Endothelial cell of umbilical vein (primary cell): Measurements from ENCODE around the gene GIGYF2. TPM values are rescaled to one million over a fixed set of nuclear protein-coding genes. Genes with fewer than 3 reads are reported as not detected.

Experiments
- BruUV-seq: library from RNA; stranded (reverse); fragments of 400-500 nt; replicated peaks from 2 replicates; lab custom pipeline; 2021; lab: Mats Ljungman, UMichigan
- CTCF ChIA-PET: fragments of 300-600, 350-600 bp; sonication (Branson Sonifier 250); formaldehyde crosslinking; loops from one replicate; lab custom pipeline; 2021; ENCODE audit warnings: antibody characterized with exemption, inconsistent platforms; lab: Charles Lee
- POLR2A ChIA-PET: fragments of 300-600, 350-600 bp; sonication (Branson Sonifier 250); formaldehyde crosslinking; loops from one replicate; lab custom pipeline; 2021; ENCODE audit warnings: antibody characterized with exemption, inconsistent platforms; lab: Charles Lee
- DNase-seq: peaks from one replicate; pipeline ENCODE4 v3.0.0-alpha.2; 2011; ENCODE audit warnings: low read depth, low spot score
- FAIRE-seq: peaks from 2 replicates; lab custom pipeline; 2011; peaks lifted over from hg19 to GRCh38; lab: Jason Lieb, UNC
- H2AFZ ChIP-seq: 2 replicates; pipeline ENCODE4 v1.6.0; 2012; ENCODE audit warnings: low read depth, low read length, control low read depth, inconsistent platforms
- H3K27ac ChIP-seq: 2 replicates; pipeline ENCODE4 v1.5.1; 2011; ENCODE audit warnings: low read depth, mild to moderate bottlenecking, control low read depth, low read length, moderate library complexity; ENCODE audit not compliant: insufficient read depth
- H3K27me3 ChIP-seq, 2 experiments: 2 replicates each; pipeline versions ENCODE4 v1.6.0 to v1.6.1; 2011; ENCODE audit warnings: low read length in 2 of 2, mixed read lengths in 1 of 2; ENCODE audit not compliant: control insufficient read depth in 2 of 2, insufficient read depth in 2 of 2
- H3K36me3 ChIP-seq, 2 experiments: 2 replicates in 1 of 2; 3 replicates in 1 of 2; pipeline ENCODE4 v1.5.1; 2011; ENCODE audit warnings: low read length in 2 of 2, mild to moderate bottlenecking in 1 of 2, moderate library complexity in 1 of 2; ENCODE audit not compliant: control insufficient read depth in 2 of 2, insufficient read depth in 2 of 2; ENCODE audit errors: extremely low read depth in 1 of 2
- H3K4me1 ChIP-seq: 3 replicates; pipeline ENCODE4 v1.5.1; 2011; ENCODE audit warnings: mild to moderate bottlenecking, low read length; ENCODE audit not compliant: control insufficient read depth, insufficient read depth; ENCODE audit errors: extremely low read depth
- H3K4me2 ChIP-seq: 2 replicates; pipeline ENCODE4 v1.6.1; 2011; ENCODE audit warnings: low read length, control low read depth, mixed read lengths; ENCODE audit not compliant: insufficient read depth
- H3K4me3 ChIP-seq, 3 experiments: fragments of 200-600 bp in 1 of 3; sonication (generic), shearing (Covaris generic) in 1 of 3; replicated peaks in 1 of 3; 2 replicates each; pipeline ENCODE4 v1.5.1; 2011 to 2016; ENCODE audit warnings: control low read depth in 3 of 3, low read length in 3 of 3, mild to moderate bottlenecking in 2 of 3, inconsistent platforms in 1 of 3, low read depth in 1 of 3, moderate library complexity in 1 of 3; ENCODE audit not compliant: insufficient read depth in 1 of 3
- H3K79me2 ChIP-seq: 2 replicates; pipeline ENCODE4 v1.6.0; 2012; ENCODE audit warnings: low read length, inconsistent platforms; ENCODE audit not compliant: control insufficient read depth, insufficient read depth
- H3K9ac ChIP-seq: replicated peaks from 2 replicates; pipeline ENCODE3; 2011; ENCODE audit warnings: low read length, control low read depth; ENCODE audit not compliant: insufficient read depth; ENCODE audit errors: extremely low read depth
- H3K9me1 ChIP-seq: replicated peaks from 3 replicates; pipeline ENCODE4 v1.6.0; 2011; ENCODE audit warnings: mild to moderate bottlenecking, low read length; ENCODE audit not compliant: control insufficient read depth, insufficient read depth; ENCODE audit errors: extremely low read depth
- H3K9me3 ChIP-seq: replicated peaks from 2 replicates; pipeline ENCODE4 v1.5.1; 2012; ENCODE audit warnings: low read length, inconsistent platforms; ENCODE audit not compliant: control insufficient read depth, insufficient read depth
- H4K20me1 ChIP-seq: replicated peaks from 2 replicates; pipeline ENCODE3; 2011; ENCODE audit warnings: mild to moderate bottlenecking, low read length; ENCODE audit not compliant: control insufficient read depth, insufficient read depth; ENCODE audit errors: extremely low read depth
- EZH2 ChIP-seq: IDR thresholded peaks from 2 replicates; pipeline ENCODE4 v1.6.1; 2012; ENCODE audit warnings: borderline replicate concordance, low read depth, mild to moderate bottlenecking, moderate library complexity, low read length, inconsistent platforms; ENCODE audit not compliant: severe bottlenecking
- FOS ChIP-seq: IDR thresholded peaks from 2 replicates; pipeline ENCODE4 v1.6.1; 2011; ENCODE audit warnings: mild to moderate bottlenecking, low read length, moderate library complexity, borderline replicate concordance; ENCODE audit not compliant: insufficient read depth
- GATA2 ChIP-seq: IDR thresholded peaks from 2 replicates; pipeline ENCODE4 v1.7.0; 2011; ENCODE audit warnings: low read depth, mild to moderate bottlenecking, moderate library complexity, mixed read lengths, low read length; ENCODE audit not compliant: insufficient read length, insufficient read depth
- JUN ChIP-seq: IDR thresholded peaks from 2 replicates; pipeline ENCODE4 v1.6.1; 2011; ENCODE audit warnings: borderline replicate concordance, low read depth; ENCODE audit not compliant: insufficient read length, insufficient read depth
- MYC ChIP-seq: IDR thresholded peaks from one replicate; pipeline ENCODE4 v1.6.1; 2011; ENCODE audit warnings: mild to moderate bottlenecking, low read depth, low read length
- POLR2A ChIP-seq: IDR thresholded peaks from 2 replicates; pipeline ENCODE4 v1.6.1; 2012; ENCODE audit warnings: low read depth, mild to moderate bottlenecking, control low read depth, low read length
- POLR2AphosphoS5 ChIP-seq: IDR thresholded peaks from 2 replicates; pipeline ENCODE4 v1.6.1; 2012; ENCODE audit warnings: low read depth, mild to moderate bottlenecking, control low read depth, low read length, moderate library complexity; ENCODE audit not compliant: insufficient read depth
- dilution Hi-C: fragments of 300-500 bp; cut with MboI; formaldehyde crosslinking; loops from one replicate; pipeline ENCODE4 v1.15.0; 2019; ENCODE audit warnings: low sequenced_read_pairs; ENCODE audit not compliant: extremely low pct_ligation_motif_present
- intact Hi-C: fragments of 100-400 bp; cut with micrococcal nuclease; formaldehyde crosslinking; loops from one replicate; pipeline ENCODE4 v1.10.0; 2022
- polyA plus RNA-seq, 4 experiments: library from polyadenylated mRNA; depleted of rRNA in 3 of 4; stranded (reverse) in 3 of 4; unstranded in 1 of 4; fragments of >200 nt; gene quantifications; 2 replicates each; pipeline versions ENCODE4 v1.2.1 to v1.2.3, GENCODE V29; 2011 to 2012; ENCODE audit warnings: missing spikeins in 1 of 4
- total RNA-seq: library from RNA; stranded (reverse); gene quantifications from 2 replicates; pipeline ENCODE4 v1.2.3, GENCODE V29; 2021
- TF ChIP-seq, protein P1 (sequence below): IDR thresholded peaks from 2 replicates; pipeline ENCODE4 v1.6.1; 2011; ENCODE audit not compliant: insufficient read depth, insufficient read length
- TF ChIP-seq, protein P2 (sequence below), 2 donors: IDR thresholded peaks; 1 replicate in 1 of 2; 2 replicates in 1 of 2; pipeline ENCODE4 v1.5.1; 2011; ENCODE audit warnings: low read length in 2 of 2, mild to moderate bottlenecking in 2 of 2, moderate library complexity in 2 of 2, control low read depth in 1 of 2, inconsistent platforms in 1 of 2, low read depth in 1 of 2; ENCODE audit not compliant: insufficient read depth in 1 of 2; ENCODE audit errors: extremely low read depth in 1 of 2

GIGYF2 gene
- total and polyA plus RNA-seq, 2 donors (not counting 3 experiments of a cell fraction or from before 2014, with no cell fraction given) = 22.9 to 56.4 TPM

DNA sequence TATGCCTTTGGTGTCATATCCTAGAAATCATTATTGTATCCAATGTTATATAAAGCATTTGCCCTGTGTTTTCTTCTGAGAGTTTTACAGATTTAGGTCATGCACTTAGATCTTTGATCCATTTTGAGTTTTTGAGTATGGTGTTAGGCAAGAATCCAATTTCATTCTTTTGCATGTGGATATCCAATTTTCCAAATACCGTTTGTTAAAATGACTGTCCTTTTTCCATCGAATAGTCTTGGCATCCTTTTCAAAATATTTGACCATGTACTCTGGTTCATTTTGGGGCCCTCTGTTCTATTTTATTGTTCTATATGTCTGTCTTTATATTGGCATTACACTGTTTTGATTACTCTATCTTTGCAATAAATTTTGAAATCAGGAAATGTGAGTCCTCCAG is 103.0 kb downstream of the GIGYF2 start:
- POLR2A ChIA-PET = no interaction called here
- intact Hi-C loops = no loop called here
- no peaks in the 10 kb centered on the region for H3K9me3 ChIP-seq
- no peaks in the 10 kb centered on the region for H4K20me1 ChIP-seq
- TF ChIP-seq MYC = no peak
- TF ChIP-seq POLR2AphosphoS5 = no peak
- TF ChIP-seq, protein P1, sequence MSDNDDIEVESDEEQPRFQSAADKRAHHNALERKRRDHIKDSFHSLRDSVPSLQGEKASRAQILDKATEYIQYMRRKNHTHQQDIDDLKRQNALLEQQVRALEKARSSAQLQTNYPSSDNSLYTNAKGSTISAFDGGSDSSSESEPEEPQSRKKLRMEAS = no peak
- TF ChIP-seq EZH2 = no peak
- TF ChIP-seq JUN = no peak
- no peak for TF ChIP-seq FOS
- TF ChIP-seq POLR2A = no peak
- TF ChIP-seq, protein P2, sequence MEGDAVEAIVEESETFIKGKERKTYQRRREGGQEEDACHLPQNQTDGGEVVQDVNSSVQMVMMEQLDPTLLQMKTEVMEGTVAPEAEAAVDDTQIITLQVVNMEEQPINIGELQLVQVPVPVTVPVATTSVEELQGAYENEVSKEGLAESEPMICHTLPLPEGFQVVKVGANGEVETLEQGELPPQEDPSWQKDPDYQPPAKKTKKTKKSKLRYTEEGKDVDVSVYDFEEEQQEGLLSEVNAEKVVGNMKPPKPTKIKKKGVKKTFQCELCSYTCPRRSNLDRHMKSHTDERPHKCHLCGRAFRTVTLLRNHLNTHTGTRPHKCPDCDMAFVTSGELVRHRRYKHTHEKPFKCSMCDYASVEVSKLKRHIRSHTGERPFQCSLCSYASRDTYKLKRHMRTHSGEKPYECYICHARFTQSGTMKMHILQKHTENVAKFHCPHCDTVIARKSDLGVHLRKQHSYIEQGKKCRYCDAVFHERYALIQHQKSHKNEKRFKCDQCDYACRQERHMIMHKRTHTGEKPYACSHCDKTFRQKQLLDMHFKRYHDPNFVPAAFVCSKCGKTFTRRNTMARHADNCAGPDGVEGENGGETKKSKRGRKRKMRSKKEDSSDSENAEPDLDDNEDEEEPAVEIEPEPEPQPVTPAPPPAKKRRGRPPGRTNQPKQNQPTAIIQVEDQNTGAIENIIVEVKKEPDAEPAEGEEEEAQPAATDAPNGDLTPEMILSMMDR (IDR thresholded peaks at IDR 0.05; ENCODE audit: extremely low read depth in 1 of 2, insufficient read depth in 1 of 2, low read depth in 1 of 2, low read length in 2 of 2) = no peak
- no peak for TF ChIP-seq GATA2
- H3K4me3 ChIP-seq = no peak overlapping the region
- peaks cover 8% of the 10 kb centered on the region for H3K4me1 ChIP-seq
- H3K27ac ChIP-seq = no peak overlapping the region
- FAIRE-seq (peak; percentile 8), DNase-seq (peak; percentile 51)
- no peak overlapping the region for H3K9ac ChIP-seq
- H3K27me3 ChIP-seq = no peaks in the 10 kb centered on the region
- dilution Hi-C loops = no loop called here
- peaks cover 5% of the 10 kb centered on the region for H3K79me2 ChIP-seq
- no TSS peak for BruUV-seq
- no peak overlapping the region for H3K4me2 ChIP-seq
- no peak overlapping the region for H2AFZ ChIP-seq
- H3K9me1 ChIP-seq = no peaks in the 10 kb centered on the region
- CTCF ChIA-PET = no interaction called here
- peaks cover 2 to 3% of the 10 kb centered on the region in 2 experiments for H3K36me3 ChIP-seq
